HG03457 (cell line): ENCODE results near the gene DEK.
"Not testable (repeated sequence)": the region's sequence is repeated elsewhere in the genome, so short reads cannot be mapped to it uniquely, and the experiment has no call there.

Experiments
- ATAC-seq: cut with Tn5 transposase; IDR thresholded peaks from one replicate; pipeline ENCODE4 v1.9.1; 2021; ENCODE audit warnings: moderate number of reproducible peaks; ENCODE audit not compliant: unreplicated experiment

Gene DEK

GRCh38 chr6:18241208-18242038 is 22.9 kb downstream of the DEK start:
- no peak for ATAC-seq

GRCh38 chr6:18240230-18240629 is 24.1 kb downstream of the DEK start:
- no peak for ATAC-seq

- no peak for ATAC-seq
Observed at GRCh38 chr6:18237167-18237566, 27.2 kb downstream of the DEK start.

DNA sequence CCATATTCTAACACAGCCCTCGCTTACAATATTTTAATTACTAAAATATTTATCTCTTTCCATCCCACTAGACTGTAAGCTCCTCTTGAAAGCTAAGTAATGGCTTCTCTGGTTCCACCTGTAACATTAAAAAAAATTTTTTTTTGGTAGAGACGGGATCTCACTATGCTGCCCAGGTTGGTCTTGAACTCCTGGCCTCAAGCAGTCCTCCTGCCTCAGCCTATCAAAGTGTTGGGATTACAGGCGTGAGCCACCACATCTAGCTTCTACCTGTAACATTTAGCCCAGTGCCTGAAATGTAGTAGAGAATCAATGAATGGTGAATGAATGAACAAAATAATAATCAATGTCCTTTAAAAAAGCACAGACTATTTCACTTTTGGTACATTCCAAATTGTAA is 28.8 kb downstream of the DEK start:
- no peak for ATAC-seq

DNA sequence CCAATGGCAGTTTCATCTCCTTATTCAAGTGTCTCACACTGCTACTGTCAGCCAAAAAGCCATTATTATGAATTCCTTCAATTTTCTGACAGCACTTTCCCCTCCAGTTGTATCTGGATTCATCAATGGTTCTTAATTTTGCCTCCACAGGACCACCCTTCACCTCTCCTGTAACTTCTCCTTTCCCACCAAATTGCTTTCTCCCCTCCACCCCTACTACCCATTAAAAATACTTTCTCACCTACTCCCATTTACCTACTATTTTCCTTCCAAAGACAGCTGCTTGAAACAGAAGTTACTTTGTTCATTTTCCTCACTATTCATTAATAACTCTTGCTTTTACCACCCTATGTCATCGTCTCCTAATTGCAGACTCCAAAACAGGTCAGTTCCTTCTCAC is 29.8 kb downstream of the DEK start:
- ATAC-seq = no peak

DNA sequence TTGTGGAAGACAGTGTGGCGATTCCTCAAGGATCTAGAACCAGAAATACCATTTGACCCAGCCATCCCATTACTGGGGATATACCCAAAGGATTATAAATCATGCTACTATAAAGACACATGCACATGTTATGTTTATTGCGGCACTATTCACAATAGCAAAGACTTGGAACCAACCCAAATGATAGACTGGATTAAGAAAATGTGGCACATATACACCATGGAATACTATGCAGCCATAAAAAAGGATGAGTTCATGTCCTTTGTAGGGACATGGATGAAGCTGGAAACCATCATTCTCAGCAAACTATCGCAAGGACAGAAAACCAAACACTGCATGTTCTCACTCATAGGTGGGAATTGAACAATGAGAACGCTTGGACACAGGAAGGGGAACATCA is 30.6 kb downstream of the DEK start:
- ATAC-seq = not testable (repeated sequence)

GRCh38 chr6:18231856-18232255 is 32.5 kb downstream of the DEK start:
- not testable (repeated sequence) for ATAC-seq

DNA sequence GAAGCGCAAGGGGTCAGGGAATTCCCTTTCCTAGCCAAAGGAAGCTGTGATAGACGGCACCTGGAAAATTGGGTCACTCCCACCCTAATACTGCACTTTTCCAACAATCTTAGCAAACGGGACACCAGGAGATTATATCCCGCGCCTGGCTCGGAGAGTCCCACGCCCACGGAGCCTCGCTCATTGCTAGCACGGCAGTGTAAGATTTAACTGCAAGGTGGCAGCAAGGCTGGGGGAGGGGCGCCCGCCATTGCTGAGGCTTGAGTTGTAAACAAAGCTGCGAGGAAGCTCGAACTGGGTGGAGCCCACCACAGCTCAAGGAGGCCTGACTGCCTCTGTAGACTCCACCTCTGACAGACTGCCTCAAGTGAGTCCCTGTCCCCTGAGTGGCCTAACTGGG is 35.7 kb downstream of the DEK start:
- ATAC-seq = not testable (repeated sequence)

GRCh38 chr6:18227166-18227565 is 37.2 kb downstream of the DEK start:
- not testable (repeated sequence) for ATAC-seq

DNA sequence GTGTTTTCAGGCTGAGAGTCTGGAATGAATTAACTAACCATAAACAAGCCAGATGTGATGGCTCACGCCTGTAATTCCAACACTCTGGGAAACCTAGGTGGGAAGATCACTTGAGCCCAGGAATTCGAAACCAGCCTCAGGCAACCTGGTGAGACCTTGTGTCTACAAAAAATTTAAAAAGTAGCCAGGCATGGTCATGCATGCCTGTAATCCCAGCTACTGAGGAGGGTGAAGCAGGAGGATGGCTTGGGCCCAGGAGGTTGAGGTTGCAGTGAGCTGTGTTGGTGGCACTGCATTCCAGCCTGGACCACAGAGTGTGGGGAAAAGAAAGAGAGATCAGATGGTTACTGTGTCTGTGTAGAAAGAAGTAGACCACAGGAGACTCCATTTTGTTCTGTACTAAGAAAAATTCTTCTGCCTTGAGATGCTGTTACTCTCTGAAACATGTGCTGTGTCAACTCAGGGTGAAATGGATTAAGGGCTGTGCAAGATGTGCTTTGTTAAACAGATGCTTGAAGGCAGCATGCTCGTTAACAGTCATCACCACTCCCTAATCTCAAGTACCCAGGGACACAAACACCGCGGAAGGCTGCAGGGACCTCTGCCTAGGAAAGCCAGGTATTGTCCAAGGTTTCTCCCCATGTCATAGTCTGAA is 37.8 kb downstream of the DEK start:
- not testable (repeated sequence) for ATAC-seq

DNA sequence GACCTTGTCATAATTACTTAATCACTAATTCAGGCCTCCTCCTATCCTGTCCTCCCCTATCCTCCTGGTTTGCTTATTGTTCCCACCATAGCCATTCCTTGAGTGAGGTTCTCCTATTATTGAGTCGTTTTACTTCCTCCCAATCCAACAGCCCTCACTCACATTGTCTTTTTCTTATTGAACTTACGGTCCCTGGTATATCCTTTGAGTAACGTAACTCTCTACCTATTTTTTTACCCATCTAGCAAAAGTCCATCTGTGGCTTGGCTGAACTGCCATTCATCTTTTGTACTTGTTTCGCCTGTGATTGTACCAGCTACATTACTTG is 43.1 kb downstream of the DEK start:
- no peak for ATAC-seq

DNA sequence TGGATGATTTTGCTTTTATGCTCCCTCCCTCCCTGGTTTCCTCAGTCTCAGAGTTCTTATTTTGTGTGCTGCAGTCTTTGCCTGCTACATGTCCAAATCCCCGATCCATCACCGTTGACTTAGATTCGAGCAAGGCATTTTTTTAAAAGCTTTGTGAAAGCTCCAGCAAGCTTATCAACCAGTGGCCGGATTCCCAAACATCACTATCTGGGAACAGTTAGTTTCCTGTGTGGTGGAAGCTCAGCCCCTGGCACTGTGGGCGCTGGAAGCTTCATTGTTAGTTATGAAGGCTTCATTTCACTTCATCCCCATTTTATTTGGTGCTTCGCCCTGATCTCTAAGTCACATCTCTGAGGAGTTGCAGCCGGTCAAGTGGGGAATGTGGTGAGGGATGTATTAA is 44.7 kb downstream of the DEK start:
- ATAC-seq = no peak

DNA sequence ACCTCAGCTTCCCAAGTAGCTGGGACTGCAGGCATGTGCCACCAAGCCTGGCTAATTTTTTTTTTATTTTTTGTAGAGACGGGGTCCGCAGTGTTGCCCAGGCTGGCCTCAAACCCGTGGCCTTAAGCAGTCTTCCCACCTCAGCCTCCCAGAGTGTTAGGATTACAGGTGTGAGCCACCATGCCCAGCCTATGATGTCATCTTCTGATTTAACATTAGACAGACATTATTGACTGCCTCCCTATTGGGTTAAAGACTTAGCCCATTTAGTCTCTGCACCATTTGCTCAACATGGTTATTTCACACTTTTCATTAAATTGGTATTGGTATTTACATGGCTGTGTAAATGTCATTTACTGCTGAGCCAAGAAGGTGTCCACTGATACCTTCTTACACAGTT is 46.1 kb downstream of the DEK start:
- no peak for ATAC-seq

DNA sequence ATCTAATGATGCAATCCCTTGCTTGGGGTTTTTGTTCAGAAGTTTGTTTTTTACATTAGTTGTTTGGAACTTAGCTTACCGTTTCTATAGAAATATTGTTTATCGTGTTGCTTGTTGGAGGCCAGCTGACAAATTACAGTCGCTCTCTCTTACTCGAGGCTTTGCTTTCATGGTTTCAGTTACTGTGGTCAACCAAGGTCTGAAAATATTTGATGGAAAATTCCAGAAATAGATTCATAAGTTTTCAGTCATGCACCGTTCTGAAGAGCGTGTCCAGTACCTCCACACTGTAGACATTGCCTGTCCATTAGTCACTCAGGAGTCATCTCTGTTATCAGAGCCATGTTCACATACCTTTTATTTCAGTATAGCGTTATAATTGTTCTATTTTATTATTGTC is 47.9 kb downstream of the DEK start:
- no peak for ATAC-seq

- no peak for ATAC-seq
Observed at GRCh38 chr6:18215436-18215835, 48.9 kb downstream of the DEK start.

DNA sequence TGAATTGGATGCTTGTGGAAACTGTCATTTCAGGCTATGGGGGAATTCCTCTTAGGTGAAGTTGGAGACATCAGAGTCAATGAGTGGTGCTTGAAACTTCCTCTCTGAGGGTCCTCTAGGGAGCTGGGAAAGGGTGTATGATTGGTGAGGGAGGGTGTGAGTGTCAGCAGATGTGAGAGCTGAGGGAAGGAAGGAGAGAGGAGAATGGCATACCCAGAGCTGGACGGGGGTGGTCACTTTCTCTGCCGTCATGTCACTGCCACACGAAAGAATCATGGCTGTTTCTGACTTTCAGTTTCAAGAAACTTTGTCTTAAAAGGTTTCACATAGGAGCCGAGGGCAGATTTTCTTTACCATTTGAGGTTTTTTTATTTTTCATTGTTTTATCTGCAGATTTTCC is 50.3 kb downstream of the DEK start:
- ATAC-seq = no peak

GRCh38 chr6:18213439-18213838 is 50.9 kb downstream of the DEK start:
- no peak for ATAC-seq

DNA sequence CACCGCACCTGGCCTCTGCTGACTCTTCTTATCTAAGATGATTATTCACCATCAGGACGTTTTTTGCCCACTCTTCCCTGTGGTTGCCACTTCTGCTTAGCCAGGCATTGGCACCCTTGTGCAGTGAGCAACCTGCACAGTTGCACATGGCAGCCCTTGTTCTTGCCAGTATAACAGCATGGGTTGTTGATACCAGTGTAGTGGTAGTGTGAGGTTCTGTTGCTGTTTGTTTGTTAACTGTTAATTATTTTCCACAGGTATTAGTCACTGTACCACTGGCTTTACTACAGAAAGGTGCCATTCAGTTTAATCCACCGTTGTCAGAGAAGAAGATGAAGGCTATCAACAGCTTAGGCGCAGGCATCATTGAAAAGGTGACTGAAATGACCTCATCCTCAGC is 52.1 kb downstream of the DEK start:
- no peak for ATAC-seq

- peak; percentile 86 for ATAC-seq
Observed at GRCh38 chr6:18211338-18211737, 53.0 kb downstream of the DEK start.

DNA sequence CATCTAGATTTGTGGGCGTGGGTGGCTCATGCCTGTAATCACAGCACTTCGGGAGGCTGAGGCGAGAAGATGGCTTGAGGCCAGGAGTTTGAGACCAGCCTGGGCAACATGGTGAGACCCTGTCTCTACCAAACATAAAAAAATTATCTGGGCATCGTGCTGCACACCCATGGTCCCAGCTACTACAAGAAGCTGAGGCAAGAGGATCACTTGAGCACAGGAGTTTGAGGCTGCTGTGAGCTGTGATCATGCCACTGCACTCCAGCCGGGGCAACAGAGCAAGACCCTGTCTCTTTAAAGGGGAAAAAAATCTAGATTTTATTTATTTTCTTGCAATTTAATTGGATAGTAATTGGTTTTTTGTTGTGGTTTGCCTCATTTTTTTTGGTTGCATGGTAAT is 53.6 kb downstream of the DEK start:
- ATAC-seq = no peak

- no peak for ATAC-seq
Observed at GRCh38 chr6:18209539-18210197, 54.7 kb downstream of the DEK start.

DNA sequence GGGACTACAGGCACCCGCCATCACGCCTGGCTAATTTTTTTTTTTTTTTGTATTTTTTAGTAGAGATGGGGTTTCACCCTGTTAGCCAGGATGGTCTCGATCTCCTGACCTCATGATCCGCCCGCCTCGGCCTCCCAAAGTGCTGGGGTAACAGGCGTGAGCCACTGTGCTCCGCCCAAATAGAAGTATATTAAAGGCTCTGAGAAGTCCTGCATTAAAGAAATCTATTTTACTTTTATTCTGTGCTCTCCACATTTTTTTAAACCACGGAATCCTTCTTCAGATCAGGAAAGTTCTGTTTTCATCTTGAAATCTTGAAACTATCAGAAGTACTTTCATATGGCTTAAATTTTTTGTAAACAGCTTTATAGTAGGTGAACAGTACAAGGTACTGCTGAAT is 55.6 kb downstream of the DEK start:
- ATAC-seq = not testable (repeated sequence)
